Measurements from ENCODE around the gene ARHGAP29.

GRCh38 chr1:94285031-94285654 lies 47.8 kb upstream of the ARHGAP29 start:
- no peak for TF ChIP-seq ZNF274 (IDR thresholded peaks at IDR 0.05; ENCODE audit: low read depth, low read length)
- TF ChIP-seq SUZ12 (IDR thresholded peaks at IDR 0.05; ENCODE audit: extremely low read depth, insufficient read depth, insufficient read length), result no peak
- no peak for TF ChIP-seq YY1 (IDR thresholded peaks at IDR 0.05; ENCODE audit: insufficient read depth, insufficient read length)

All from NT2/D1 (cell line).